GM18505 (cell line): ENCODE results near the gene AEBP2.

Experiments used
- ATAC-seq: cut with Tn5 transposase; IDR thresholded peaks from one replicate; pipeline ENCODE4 v1.9.1; 2021; ENCODE audit not compliant: unreplicated experiment
- POLR2A ChIP-seq: IDR thresholded peaks from 4 replicates; pipeline ENCODE4 v1.6.1; 2011; ENCODE audit warnings: borderline replicate concordance; ENCODE audit not compliant: insufficient read depth, insufficient read length; ENCODE audit errors: extremely low read depth

AEBP2 gene

DNA sequence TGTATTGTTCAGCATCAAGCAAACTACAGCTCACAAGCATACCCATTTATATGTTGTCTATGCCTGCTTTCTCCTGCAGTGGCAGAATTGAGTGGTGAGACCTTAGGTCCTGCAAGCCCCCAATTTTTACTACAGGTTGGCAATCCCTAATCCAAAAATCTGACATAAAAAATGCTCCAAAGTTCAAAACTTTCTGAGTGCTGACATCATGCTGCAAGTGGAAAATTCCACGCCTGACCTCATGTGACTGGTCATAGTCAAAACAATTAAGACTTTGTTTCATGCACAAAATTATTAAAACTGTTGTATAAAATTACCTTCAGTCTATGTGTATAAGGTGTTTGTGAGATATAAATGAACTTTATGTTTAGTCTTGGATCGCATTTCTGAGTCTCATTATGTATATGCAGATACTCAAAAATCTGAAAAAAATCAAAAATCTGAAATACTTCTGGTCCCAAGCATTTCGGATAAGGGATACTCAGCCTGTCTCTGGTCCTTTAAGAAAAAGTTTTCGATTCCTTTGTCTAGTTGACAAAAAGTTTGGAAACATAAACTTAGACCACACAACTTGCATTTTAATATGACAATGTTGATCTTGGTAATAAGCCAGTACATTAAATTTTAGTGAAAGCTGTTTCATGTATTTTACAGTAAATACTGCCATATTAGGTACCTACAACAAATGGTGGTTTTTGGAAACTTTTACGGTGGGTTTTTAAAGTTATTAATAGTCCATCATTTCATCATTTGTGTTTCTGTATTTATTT lies 81.5 kb downstream of the AEBP2 start:
- TF ChIP-seq POLR2A, result no peak
- no peak for ATAC-seq

DNA sequence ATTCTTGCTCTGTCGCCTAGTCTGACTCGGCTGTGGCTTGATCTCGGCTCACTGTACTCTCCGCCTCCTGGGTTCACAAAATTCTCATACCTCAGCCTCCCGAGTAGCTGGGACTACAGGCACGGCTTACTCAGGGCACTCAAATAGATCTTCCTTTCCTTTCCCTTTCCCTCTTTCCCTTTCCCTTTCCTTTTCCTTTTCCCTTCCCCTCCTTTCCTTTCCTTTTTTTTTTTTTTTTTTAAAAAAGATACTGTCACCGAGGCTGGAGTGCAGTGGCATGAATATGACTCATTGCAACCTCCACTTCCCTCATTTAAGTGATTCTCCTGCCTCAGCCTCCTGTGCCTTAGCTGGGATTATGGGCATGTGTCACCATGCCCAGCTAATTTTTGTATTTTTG lies 86.0 kb downstream of the AEBP2 start:
- TF ChIP-seq POLR2A, result no peak

DNA sequence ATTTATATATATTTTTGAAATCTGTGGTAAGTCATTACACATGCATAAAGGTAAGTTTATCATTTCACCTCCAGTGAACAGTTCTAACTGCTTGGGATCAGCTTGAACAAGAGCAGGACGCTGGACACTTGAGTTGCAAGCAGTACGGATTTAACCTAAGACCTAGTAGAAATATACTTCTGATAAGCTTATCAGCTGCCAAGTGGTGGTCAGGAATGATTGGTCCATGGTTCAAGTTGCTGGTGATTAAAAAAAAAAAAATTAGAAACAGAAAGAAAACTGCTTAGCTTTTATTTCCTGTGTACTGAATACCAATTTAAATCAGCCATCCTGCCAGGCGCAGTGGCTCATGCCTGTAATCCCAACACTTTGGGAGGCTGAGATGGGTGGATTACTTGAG lies 88.6 kb downstream of the AEBP2 start:
- ATAC-seq, result no peak
- TF ChIP-seq POLR2A, result no peak

More for the DNA sequence above, 86.0 kb downstream of the AEBP2 start:
- no peak for ATAC-seq

DNA sequence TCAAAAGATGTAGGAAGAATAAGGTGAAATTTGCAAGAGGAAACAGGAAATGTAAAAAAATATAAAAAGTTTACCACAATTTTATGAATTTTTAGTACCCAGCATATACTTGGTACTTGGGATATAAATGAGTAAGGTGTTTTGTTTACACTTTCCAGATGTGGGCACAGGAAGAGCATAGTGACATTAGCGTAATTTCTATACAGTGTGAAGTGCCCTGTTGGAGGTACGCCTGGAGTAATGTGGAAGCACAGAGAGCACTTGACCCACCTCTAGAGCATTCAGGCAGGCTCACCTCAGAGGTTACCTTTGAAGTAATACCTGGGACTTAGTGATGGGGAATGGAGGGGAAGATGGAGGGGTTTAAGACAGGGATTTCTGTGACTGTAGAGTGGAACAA lies 89.5 kb downstream of the AEBP2 start:
- no peak for ATAC-seq
- TF ChIP-seq POLR2A, result no peak

DNA sequence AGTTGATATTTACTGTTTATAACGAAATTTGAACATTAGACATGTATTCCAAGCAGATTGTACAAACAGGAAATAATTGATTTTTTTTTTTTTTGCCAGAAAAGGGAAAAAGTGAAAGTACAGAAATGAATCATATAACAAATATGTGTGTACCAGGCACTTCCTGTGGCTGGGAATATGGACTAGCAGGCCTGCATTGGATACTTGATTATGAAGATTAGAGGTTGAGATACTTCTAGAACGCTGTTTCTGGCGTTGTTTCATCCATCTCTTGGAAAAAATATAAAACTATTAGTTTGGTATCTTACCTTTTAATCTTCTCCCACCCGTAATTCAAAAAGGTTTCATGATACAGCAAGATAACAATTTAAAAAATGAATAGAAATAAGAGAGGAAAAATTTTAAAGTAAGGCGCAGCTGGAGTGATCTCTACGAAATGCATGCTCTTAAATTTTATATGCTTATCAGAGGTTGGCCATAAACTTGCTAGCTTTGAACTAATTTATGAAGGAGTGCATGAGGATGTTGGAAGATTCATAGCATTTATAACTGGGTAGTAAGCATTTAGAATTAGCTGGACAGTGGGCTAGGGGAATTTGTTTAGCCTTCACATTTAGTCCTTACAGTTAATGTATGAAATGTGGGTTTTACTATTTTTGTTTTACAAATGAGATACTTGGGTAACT lies 90.8 kb downstream of the AEBP2 start:
- TF ChIP-seq POLR2A, result no peak
- ATAC-seq, result no peak

DNA sequence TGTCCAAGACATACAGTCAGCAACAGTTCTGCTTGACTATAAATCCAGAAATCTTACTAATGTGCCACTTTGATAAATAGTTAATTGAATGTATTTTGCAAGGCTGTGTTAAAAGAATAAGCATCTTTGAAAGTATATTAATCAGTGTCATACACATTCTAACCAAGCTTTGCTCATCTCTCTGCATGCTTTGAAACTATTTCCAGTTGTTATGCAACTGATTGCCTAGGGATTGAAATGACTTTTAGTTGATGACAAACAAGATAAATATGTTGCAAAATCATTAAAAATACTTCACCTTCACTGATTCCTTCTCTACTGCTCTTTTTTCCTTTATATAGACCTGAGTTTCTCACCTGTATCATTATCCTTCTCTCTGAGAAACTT lies 91.3 kb downstream of the AEBP2 start:
- no peak for TF ChIP-seq POLR2A

DNA sequence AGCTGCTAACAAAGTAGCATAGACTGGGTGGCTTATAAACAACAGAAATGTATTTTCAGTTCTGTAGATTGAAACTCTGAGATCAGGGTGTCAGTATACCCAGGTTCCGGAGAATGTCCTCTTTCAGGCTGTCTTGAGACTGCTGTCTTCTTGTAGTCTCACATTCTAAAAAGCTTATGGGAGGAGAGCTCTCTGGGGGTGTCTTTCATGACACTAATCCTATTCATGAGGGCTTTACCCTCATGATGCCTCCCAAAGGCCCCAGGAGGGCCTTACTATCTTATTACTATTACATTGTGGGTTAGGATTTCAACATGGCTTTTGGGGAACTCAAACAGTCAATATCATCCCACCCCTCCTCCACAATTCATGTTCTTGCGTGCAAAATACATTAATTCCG lies 94.3 kb downstream of the AEBP2 start:
- ATAC-seq, result no peak
- TF ChIP-seq POLR2A, result no peak

More for the DNA sequence above, 91.3 kb downstream of the AEBP2 start:
- ATAC-seq, result no peak

DNA sequence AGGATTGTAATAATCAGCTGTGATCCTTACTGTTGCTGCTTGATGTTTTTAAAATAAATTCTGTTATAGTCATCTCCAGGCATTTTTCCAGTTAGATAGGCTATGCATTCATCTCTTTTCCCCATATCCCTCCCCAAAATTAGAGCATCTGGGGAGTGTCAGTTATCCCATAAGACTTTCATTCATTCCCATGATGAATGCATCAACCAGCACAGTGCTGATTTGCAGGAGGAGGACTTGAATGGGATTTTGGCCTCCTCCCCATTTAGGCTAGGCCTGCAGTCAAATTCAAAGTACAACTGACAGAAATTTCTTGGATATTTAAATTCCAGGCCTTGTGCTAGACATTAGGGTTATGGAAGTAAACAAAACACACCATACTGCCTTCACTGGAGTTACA lies 99.8 kb downstream of the AEBP2 start:
- TF ChIP-seq POLR2A, result no peak
- no peak for ATAC-seq

DNA sequence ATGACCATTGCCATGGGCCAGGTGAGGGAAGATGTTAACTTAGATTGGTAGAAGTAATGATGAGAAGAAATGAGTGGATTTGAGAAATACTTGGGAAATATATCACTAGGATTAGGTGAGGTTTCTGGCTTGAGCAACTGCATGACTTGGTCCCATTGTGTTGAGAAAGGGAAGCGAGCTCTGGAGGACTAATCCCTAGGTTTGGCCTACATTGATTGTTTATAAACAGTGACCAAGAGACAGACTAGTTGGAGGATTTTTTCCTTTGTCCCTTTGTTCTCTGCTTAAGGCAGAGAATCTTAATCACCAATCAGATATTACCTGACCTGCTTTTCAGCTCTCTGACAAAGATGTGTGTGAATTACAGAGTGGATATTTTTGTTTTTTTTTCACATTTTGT lies 100.5 kb downstream of the AEBP2 start:
- TF ChIP-seq POLR2A, result no peak
- no peak for ATAC-seq

DNA sequence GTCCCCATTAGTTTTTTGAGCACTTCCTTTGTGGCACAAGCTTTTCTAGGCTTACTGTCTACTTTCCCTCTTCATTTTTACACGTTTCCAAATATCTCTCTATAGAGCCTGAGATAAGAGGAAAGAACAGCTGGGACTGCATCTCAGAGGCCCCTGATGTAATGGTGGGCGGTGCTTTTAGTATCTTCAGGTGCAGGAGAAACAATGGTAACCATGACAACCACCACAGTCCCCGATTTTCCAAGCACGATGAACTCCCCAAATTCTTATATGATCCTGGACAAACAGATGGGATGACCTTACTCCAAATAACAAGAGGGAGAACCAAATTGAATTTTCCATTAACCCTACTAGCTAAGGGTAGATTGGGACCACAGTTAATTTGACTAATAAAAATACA lies 103.3 kb downstream of the AEBP2 start:
- ATAC-seq, result no peak
- no peak for TF ChIP-seq POLR2A

DNA sequence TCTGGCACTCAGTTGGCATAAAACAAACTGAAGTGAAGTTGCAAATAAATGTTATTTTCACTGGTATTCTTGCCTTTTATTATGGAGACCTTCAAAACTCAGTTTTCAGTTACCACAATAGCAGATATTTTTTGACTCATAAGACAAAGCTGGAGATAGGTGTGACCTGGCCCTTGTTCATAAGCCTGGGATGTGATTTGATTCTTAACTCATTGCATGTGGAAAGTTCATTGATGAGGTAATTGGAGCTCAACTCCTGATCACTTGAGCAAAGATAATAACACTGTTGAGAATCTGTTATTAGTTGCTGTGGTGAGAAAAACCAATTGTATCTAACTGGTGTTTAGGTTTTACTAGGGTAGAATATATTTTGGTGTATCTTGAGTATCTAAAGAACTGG lies 105.1 kb downstream of the AEBP2 start:
- TF ChIP-seq POLR2A, result no peak
- ATAC-seq, result no peak

DNA sequence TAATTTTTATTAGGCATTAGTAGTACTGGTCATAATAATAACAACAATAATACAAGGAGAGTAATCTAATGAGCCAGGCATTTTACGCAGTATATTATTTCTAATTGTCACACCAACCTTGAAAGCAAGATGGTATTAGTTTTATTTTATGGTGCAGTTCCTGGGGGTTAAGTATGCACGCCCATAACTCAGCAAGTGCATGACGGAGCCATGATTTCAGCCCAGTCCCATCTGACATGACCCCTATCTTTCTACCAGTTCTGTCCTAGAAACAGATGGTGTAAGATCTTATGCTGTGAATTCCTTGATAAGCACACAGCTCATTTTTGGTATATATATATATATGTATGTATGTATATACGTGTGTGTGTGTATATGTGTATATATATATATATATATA lies 106.0 kb downstream of the AEBP2 start:
- no peak for TF ChIP-seq POLR2A
- ATAC-seq, result no peak

DNA sequence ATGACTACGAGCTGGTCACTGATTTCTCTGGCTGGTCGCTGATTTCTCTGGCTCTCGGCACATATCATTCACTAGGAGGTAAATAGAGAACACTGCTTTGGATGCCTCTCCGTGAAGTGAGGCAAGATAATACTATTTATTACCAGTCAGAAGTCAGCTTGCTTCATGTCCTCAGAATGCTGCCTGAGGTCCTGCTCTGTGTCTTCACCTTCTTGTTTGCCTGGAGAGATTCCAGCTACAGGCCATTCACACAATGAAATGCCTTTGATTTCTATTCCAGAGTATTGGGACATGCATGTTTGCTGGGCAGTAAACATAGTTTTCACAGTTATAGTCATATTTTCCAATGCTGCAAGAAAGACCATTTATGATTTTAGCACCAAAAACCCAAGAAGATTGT lies 106.7 kb downstream of the AEBP2 start:
- TF ChIP-seq POLR2A, result no peak
- ATAC-seq, result no peak

DNA sequence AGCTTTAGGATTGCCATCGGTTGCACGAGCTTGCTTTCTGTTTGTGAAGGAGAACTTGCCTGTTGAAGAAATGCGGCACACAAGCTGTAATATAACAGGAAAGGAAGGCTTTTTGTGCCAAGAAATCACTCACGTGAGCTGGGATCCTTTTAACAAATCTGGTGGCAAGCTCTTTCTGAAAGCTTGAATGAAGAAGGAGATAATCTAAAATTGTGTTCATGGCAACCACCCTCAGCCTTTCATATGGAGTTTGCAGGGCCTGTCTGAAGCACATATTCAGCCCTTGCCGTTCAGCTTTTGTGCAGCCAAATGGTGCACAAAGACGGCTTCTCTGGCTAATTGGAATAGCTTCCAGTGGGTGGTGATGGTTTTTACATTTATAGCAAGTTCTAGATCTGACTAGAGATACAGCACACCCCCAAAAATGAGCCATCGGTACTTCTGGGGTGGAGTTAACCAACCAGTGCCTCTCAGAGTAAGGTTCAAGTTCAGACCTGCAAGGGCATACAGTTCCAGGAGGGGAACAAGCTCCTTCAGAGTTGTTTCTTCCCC lies 107.4 kb downstream of the AEBP2 start:
- no peak for ATAC-seq
- TF ChIP-seq POLR2A, result no peak

DNA sequence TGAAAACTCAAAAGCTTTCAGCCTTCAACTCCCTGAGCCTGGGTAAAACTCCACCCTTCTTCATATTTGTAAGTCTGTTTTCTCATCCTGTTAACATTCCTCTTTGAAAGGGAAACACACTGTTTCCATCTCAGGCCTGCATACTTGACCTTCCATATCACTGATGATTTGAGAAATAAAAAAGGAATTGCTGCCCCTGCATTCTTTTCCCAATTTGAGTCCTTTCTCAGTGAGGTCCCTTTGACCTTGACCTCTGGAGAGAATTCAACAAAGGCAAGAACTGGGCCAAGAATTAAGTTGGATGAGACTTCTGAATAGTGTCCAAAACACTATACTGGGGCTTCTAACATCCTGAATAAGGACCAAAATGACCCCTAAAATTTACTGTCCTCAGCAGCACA lies 108.0 kb downstream of the AEBP2 start:
- ATAC-seq, result no peak
- TF ChIP-seq POLR2A, result no peak

DNA sequence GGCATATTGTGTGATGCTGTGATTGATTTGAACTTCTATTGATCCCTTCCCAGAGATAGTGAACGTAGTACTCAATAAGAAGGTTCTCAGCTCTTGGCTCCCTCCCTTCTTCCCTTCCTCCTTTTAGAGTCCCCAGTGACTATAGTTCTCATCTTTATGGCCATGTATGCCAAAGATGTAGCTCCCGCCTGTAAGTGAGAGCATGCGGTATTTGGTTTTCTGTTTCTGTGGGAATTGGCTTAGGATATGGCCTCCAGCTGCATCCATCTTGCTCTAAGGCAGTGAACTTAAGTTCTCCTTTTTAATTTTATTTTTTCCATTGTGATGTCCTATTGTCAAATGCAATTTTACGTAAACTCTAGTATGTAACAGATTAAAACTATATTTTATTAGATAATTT lies 109.5 kb downstream of the AEBP2 start:
- TF ChIP-seq POLR2A, result no peak
- no peak for ATAC-seq
